ENCODE measurements around the gene TMEM253. TPM values are rescaled to one million over a fixed set of nuclear protein-coding genes. Genes with fewer than 3 reads are reported as not detected.
A peak's percentile ranks its signal among the peaks of the same experiment; 100 is the strongest.

TMEM253 gene
- total RNA-seq, 2 donors from 2014 or later, result 0.40 to 0.49 TPM

GRCh38 chr14:21097636-21098075 lies 3.2 kb upstream of the TMEM253 start:
- H3K36me3 Mint-ChIP-seq (ENCODE audit: low read depth), result peaks cover 9% of the 10 kb centered on the region
- H3K27ac Mint-ChIP-seq, result peak overlapping the region; percentile 78
- TF ChIP-seq CTCF (conservative IDR thresholded peaks at IDR 0.05), result no peak
- peaks cover 10% of the 10 kb centered on the region for H3K27me3 ChIP-seq (ENCODE audit: control insufficient read depth, insufficient read depth, low read length, poor library complexity, severe bottlenecking)
- H3K9ac ChIP-seq (ENCODE audit: extremely low read depth, low read length, poor library complexity, severe bottlenecking), result peak overlapping the region; percentile 75
- peaks cover 59% of the 10 kb centered on the region for H3K4me1 Mint-ChIP-seq
- no peaks in the 10 kb centered on the region for H3K9me3 Mint-ChIP-seq
- H3K27me3 Mint-ChIP-seq (ENCODE audit: insufficient read depth), result peaks cover 47% of the 10 kb centered on the region
- 0 to 5% methylated on average over 2 to 9 of the region's 19 CpGs for WGBS, 2 experiments (ENCODE audit: insufficient coverage in 1 of 2, insufficient read length in 1 of 2)
- peaks cover 22% of the 10 kb centered on the region for H3K4me1 ChIP-seq (ENCODE audit: control insufficient read depth, insufficient read depth, low read length)
- peaks cover 9% of the 10 kb centered on the region for H3K36me3 ChIP-seq (ENCODE audit: control insufficient read depth, insufficient read depth, low read length)
- DNase-seq, result peak; percentile 79
- H3K27ac ChIP-seq (ENCODE audit: low read depth, low read length), result peak overlapping the region; percentile 94
- peak overlapping the region; percentile 75 for H3K4me3 Mint-ChIP-seq
- no peaks in the 10 kb centered on the region for H3K9me3 ChIP-seq (ENCODE audit: control insufficient read depth, low read length)
- H3K4me3 ChIP-seq (ENCODE audit: low read length), result peak overlapping the region; percentile 87

- H3K4me3 ChIP-seq (ENCODE audit: low read length), result peak within 1 kb of the TSS; percentile 96
- Mint-ChIP-seq H3K4me1 (peaks cover 56% of the 10 kb centered on the region), H3K27me3 (ENCODE audit: insufficient read depth) (peaks cover 42% of the 10 kb centered on the region), H3K27ac (peak within 1 kb of the TSS; percentile 78), H3K36me3 (ENCODE audit: low read depth) (peaks cover 2% of the 10 kb centered on the region), H3K4me3 (peak within 1 kb of the TSS; percentile 75), H3K9me3 (no peaks in the 10 kb centered on the region)
- peaks cover 3% of the 10 kb centered on the region for H3K36me3 ChIP-seq (ENCODE audit: control insufficient read depth, insufficient read depth, low read length)
- DNase-seq, result peak; percentile 88
- peaks cover 10% of the 10 kb centered on the region for H3K27me3 ChIP-seq (ENCODE audit: control insufficient read depth, insufficient read depth, low read length, poor library complexity, severe bottlenecking)
- peak within 1 kb of the TSS; percentile 94 for H3K27ac ChIP-seq (ENCODE audit: low read depth, low read length)
- TF ChIP-seq CTCF (conservative IDR thresholded peaks at IDR 0.05), result no peak
- peak within 1 kb of the TSS; percentile 75 for H3K9ac ChIP-seq (ENCODE audit: extremely low read depth, low read length, poor library complexity, severe bottlenecking)
- no peaks in the 10 kb centered on the region for H3K9me3 ChIP-seq (ENCODE audit: control insufficient read depth, low read length)
- 0% methylated on average over 14 to 24 of the region's 90 CpGs for WGBS, 2 experiments (ENCODE audit: insufficient coverage in 1 of 2, insufficient read length in 1 of 2)
- peaks cover 22% of the 10 kb centered on the region for H3K4me1 ChIP-seq (ENCODE audit: control insufficient read depth, insufficient read depth, low read length)
Measured at GRCh38 chr14:21098076-21098891, 2.6 kb upstream of the TMEM253 start, which contains the start of gene ZNF219. Gene ZNF219 (minus strand): TSS chr14:21098655. CDS start chr14:21093591, 5,064 bp downstream.

- Mint-ChIP-seq H3K9me3 (no peaks in the 10 kb centered on the region), H3K36me3 (ENCODE audit: low read depth) (peaks cover under 1% of the 10 kb centered on the region), H3K4me1 (peaks cover 50% of the 10 kb centered on the region), H3K27me3 (ENCODE audit: insufficient read depth) (peaks cover 38% of the 10 kb centered on the region), H3K4me3 (peak overlapping the region; percentile 73), H3K27ac (peak overlapping the region; percentile 71)
- Histone ChIP-seq H3K9me3 (ENCODE audit: control insufficient read depth, low read length) (no peaks in the 10 kb centered on the region), H3K36me3 (ENCODE audit: control insufficient read depth, insufficient read depth, low read length) (no peaks in the 10 kb centered on the region), H3K4me3 (ENCODE audit: low read length) (peak overlapping the region; percentile 96), H3K27me3 (ENCODE audit: control insufficient read depth, insufficient read depth, low read length, poor library complexity, severe bottlenecking) (peaks cover 10% of the 10 kb centered on the region), H3K27ac (ENCODE audit: low read depth, low read length) (peak overlapping the region; percentile 78), H3K4me1 (ENCODE audit: control insufficient read depth, insufficient read depth, low read length) (peaks cover 16% of the 10 kb centered on the region), H3K9ac (ENCODE audit: extremely low read depth, low read length, poor library complexity, severe bottlenecking) (peak overlapping the region; percentile 28)
- no peak for TF ChIP-seq CTCF (conservative IDR thresholded peaks at IDR 0.05)
- peak; percentile 47 for DNase-seq
- WGBS, 2 experiments (ENCODE audit: insufficient coverage in 1 of 2, insufficient read length in 1 of 2), result 12 to 23% methylated on average over 8 to 12 of the region's 16 CpGs
Measured at GRCh38 chr14:21098892-21099595, 1.8 kb upstream of the TMEM253 start.

Data from endodermal cell (in vitro differentiated cells).